BE2C (cell line): ENCODE results near the gene TRMT2A.

Source experiments
- DNase-seq: peaks from one replicate; pipeline ENCODE4 v3.0.0-alpha.2; 2020
- H3K27me3 ChIP-seq: fragments of 250-450 bp; sonication (Bioruptor Pico); 2 replicates; pipeline ENCODE4 v1.5.1; 2020; ENCODE audit warnings: mild to moderate bottlenecking
- H3K36me3 ChIP-seq: fragments of 250-450 bp; sonication (Bioruptor Pico); 2 replicates; pipeline ENCODE4 v1.5.1; 2020; ENCODE audit warnings: mild to moderate bottlenecking
- H3K4me1 ChIP-seq: fragments of 250-450 bp; sonication (Bioruptor Pico); 2 replicates; pipeline ENCODE4 v1.5.1; 2020
- H3K4me3 ChIP-seq: 2 replicates; pipeline ENCODE4 v1.5.1; 2011; ENCODE audit warnings: low read depth, low read length
- H3K9me3 ChIP-seq: fragments of 250-450 bp; sonication (Bioruptor Pico); 2 replicates; pipeline ENCODE4 v1.5.1; 2020
- CTCF ChIP-seq: IDR thresholded peaks from 2 replicates; pipeline ENCODE4 v1.5.1; 2012; ENCODE audit warnings: mild to moderate bottlenecking, low read depth, low read length

Gene TRMT2A

GRCh38 chr22:20108757-20109230 is 8.2 kb downstream of the TRMT2A start:
- Histone ChIP-seq H3K36me3 (peaks cover 96% of the 10 kb centered on the region), H3K4me1 (no peaks in the 10 kb centered on the region), H3K4me3 (no peak overlapping the region), H3K27me3 (no peaks in the 10 kb centered on the region), H3K9me3 (no peaks in the 10 kb centered on the region)
- DNase-seq, result no peak
- TF ChIP-seq CTCF, result no peak

GRCh38 chr22:20107951-20108756 is 8.9 kb downstream of the TRMT2A start:
- no peak for TF ChIP-seq CTCF
- Histone ChIP-seq H3K27me3 (no peaks in the 10 kb centered on the region), H3K9me3 (no peaks in the 10 kb centered on the region), H3K4me1 (no peaks in the 10 kb centered on the region), H3K36me3 (peaks cover 96% of the 10 kb centered on the region), H3K4me3 (no peak overlapping the region)
- no peak for DNase-seq

- H3K9me3 ChIP-seq, result no peaks in the 10 kb centered on the region
- no peaks in the 10 kb centered on the region for H3K27me3 ChIP-seq
- no peak for TF ChIP-seq CTCF
- no peak for DNase-seq
- no peak overlapping the region for H3K4me3 ChIP-seq
- no peaks in the 10 kb centered on the region for H3K4me1 ChIP-seq
- H3K36me3 ChIP-seq, result peaks cover 96% of the 10 kb centered on the region
Measured at GRCh38 chr22:20107471-20107901, 9.5 kb downstream of the TRMT2A start.

GRCh38 chr22:20106849-20107237 is 10.2 kb downstream of the TRMT2A start:
- Histone ChIP-seq H3K4me1 (no peaks in the 10 kb centered on the region), H3K36me3 (peaks cover 96% of the 10 kb centered on the region), H3K4me3 (no peak overlapping the region), H3K9me3 (no peaks in the 10 kb centered on the region), H3K27me3 (no peaks in the 10 kb centered on the region)
- no peak for DNase-seq
- TF ChIP-seq CTCF, result no peak

GRCh38 chr22:20106205-20106848 is 10.7 kb downstream of the TRMT2A start:
- no peak for TF ChIP-seq CTCF
- no peaks in the 10 kb centered on the region for H3K4me1 ChIP-seq
- H3K36me3 ChIP-seq, result peaks cover 96% of the 10 kb centered on the region

More at GRCh38 chr22:20106205-20106848, 10.7 kb downstream of the TRMT2A start:
- no peaks in the 10 kb centered on the region for H3K27me3 ChIP-seq
- H3K4me3 ChIP-seq, result no peak overlapping the region
- DNase-seq, result no peak
- H3K9me3 ChIP-seq, result no peaks in the 10 kb centered on the region
